GM21423 (cell line): Measurements from ENCODE around the gene ANXA4.
"Not testable (repeated sequence)": the region's sequence is repeated elsewhere in the genome, so short reads cannot be mapped to it uniquely, and the experiment has no call there.

ENCODE experiments used
- ATAC-seq: cut with Tn5 transposase; IDR thresholded peaks from one replicate; pipeline ENCODE4 v1.9.1; 2021; ENCODE audit warnings: mild to moderate bottlenecking, moderate library complexity; ENCODE audit not compliant: unreplicated experiment

Gene ANXA4

GRCh38 chr2:69801745-69802290 lies 59.9 kb downstream of the ANXA4 start:
- ATAC-seq: no peak

DNA sequence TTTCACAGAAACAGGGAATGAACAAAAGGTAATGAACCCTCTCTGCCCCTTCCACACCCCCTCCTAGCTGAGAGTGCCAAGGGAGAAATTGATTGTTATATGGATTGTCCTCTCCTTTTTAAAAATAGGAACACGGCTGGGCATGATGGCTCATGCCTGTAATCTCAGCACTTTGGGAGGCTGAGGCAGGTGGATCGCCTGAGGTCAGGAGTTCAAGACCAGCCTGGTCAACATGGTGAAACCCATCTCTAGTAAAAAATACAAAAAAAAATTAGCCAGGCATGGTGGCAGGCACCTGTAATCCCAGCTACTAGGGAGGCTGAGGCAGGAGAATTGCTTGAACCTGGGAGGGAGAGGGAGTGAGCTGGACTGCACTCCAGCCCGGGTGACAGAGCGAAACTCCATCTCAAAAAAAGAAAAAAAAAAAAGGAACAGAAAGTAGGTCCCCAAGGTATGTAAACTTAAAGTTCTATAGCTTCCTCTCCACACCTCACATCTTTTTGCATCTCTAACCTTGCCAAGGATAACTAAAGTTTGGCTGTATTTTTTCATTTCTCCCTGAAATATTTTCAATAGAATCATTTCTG lies 60.9 kb downstream of the ANXA4 start:
- ATAC-seq: peak; percentile 65

GRCh38 chr2:69804416-69804815 lies 62.5 kb downstream of the ANXA4 start:
- no peak for ATAC-seq

- ATAC-seq: no peak
These were observed 64.0 kb downstream of the ANXA4 start for GRCh38 chr2:69805887-69806286.

DNA sequence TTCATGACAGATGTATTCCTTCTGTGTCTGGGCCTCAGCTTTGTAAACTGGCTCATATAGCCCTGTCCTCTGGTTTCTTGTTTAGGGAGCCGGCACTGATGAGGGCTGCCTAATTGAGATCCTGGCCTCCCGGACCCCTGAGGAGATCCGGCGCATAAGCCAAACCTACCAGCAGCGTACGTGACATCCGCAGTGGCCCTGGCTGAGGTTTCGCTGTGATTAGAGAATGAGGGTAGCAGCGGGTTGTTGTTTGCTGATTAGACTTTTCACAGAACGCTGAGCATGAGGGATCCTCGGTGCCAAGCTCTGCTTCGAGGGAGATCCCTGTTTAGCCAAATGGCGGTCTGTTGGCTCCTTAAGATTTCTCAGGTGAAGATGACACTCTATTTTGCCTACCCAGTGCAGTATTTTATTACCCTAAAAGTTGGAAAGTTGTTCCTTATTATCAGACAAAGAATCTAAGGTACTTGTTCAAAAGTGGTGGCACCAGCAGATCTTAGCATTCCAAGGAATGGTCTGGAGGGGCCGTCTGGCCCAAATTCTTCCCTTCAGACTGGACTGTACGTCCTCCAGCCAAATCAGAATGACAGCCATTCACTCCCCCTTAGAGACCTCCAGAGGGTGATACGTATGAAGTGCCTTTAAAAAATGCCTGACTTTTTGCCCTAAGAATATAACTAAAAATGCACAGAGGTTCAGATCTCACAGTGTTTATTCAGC lies 66.0 kb downstream of the ANXA4 start:
- no peak for ATAC-seq

GRCh38 chr2:69810550-69810949 lies 68.6 kb downstream of the ANXA4 start:
- ATAC-seq: no peak

GRCh38 chr2:69811018-69811417 lies 69.1 kb downstream of the ANXA4 start:
- no peak for ATAC-seq

DNA sequence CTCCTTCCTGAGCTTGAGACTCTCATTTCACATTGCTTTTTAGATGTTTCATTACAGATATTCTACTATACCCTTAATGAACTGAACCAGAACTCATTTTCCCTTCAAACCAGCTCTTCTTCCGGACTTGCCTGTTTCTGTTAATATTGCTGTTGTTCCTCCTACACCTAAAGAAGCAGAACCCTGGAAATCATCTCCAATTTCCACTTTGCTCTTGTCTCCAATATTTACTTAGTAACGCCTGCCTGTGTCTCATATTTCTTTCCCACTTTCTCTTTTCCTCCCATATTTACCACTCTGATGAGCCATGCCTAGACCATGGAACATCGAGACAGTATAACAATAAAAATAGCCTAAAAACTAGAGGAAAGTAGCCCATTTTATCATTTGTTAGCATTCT lies 69.7 kb downstream of the ANXA4 start:
- no peak for ATAC-seq

DNA sequence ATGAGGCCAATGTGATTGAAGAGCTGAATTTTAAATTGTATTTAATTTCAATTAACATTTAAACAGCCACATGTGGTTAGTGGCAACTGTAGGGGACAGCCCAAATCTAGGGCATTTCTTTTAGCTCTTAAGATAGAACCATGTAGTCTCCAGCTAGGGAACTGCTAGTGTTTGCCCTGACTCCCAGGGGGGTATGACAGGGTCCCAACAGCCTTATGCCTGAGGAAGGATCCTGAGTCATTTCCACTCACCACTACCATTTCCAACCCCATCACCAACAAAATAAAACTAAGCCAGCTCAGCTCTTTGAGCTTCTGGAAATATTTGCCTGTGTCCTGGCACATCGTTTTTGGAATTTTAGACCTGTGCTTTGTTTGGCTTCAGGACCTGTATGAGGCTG lies 73.8 kb downstream of the ANXA4 start:
- no peak for ATAC-seq

- peak; percentile 59 for ATAC-seq
These were observed 75.1 kb downstream of the ANXA4 start for GRCh38 chr2:69816923-69817542.

- no peak for ATAC-seq
These were observed 76.0 kb downstream of the ANXA4 start for GRCh38 chr2:69817729-69818501.

DNA sequence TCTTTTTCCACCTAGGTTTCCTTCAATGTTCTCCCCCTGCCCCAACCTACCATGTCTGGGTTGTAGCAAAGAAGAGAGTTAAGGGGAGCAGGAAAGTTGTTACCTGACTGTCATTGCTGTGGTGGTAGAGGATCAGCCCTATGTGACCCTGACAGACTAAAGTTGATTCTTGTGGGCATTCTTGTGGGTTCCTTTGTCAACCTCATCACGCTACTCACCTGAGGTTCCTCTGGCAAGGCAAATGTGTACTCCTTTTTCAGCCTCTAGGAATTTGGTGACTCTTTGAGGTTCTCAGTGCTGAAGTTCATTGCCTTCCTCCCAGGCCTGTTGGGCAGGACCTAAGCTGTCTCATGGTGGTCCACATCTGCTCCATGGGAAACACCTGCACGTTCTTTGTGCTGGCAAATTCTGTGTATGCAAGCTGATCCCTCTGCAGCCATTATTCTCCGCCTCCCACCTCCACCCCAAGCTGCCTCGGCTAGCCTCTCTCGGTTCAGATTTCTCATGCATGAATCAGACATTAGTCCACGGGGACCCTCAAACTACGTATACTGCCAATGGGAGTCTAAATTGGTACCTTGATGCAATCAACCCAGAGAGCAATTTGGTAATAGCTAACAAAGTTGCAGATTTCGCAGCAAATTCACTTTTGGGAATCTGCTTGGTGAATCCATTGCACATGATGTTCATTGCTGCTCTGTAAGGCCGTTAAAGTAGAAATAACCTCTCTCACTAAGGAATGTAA lies 86.0 kb downstream of the ANXA4 start:
- no peak for ATAC-seq

- ATAC-seq: no peak
These were observed 87.0 kb downstream of the ANXA4 start for GRCh38 chr2:69828938-69829255.

- ATAC-seq: peak; percentile 88
These were observed 87.5 kb downstream of the ANXA4 start, which contains the start of gene GMCL1 for GRCh38 chr2:69829256-69830044. GMCL1 (plus strand) TSS chr2:69829660; CDS start chr2:69829893, 233 bp downstream.

- peak; percentile 25 for ATAC-seq
These were observed 88.3 kb downstream of the ANXA4 start for GRCh38 chr2:69830045-69830905.

DNA sequence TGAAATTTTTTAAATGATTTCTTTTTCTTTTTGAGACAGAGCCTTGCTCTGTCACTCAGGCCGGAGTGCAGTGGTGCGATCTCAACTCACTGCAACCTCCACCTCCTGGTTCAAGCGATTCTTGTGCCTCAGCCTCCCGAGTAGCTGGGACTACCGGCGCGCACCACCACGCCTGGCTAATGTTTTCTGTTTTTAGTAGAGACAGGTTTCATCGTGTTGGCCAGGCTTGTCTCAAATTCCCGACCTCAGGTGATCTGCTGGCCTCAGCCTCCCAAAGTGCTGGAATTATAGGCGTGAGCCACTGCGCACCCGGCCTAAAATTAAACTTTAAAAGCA lies 88.9 kb downstream of the ANXA4 start:
- not testable (repeated sequence) for ATAC-seq

- no peak for ATAC-seq
These were observed 89.5 kb downstream of the ANXA4 start for GRCh38 chr2:69831354-69831905.

DNA sequence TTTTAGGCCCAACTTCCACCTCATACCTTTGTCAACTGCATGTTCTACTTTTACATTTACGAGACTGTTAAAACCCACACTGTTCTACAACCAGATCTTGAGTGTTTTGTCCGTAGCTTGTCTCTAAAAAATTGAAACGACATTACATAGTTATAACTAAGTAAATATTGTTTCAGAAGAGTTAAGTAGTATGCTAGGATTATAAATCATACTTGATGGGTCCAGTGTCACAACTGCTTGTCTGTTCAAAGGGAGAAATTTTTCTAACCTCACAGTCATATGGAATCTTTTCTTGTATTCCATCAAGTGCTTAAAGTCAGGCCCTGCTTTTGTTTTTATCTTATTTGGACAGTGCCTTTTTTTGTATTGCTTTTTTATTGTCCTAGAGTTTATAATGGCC lies 91.8 kb downstream of the ANXA4 start:
- no peak for ATAC-seq

GRCh38 chr2:69835666-69836065 lies 93.7 kb downstream of the ANXA4 start:
- ATAC-seq: no peak
